Vagina (tissue), 2 donors: ENCODE results near the gene COL5A2.

Experiments
- CTCF ChIP-seq, 3 experiments: fragments of 450-650 bp in 2 of 3; fragments of 200-600 bp in 1 of 3; sonication (generic) in 1 of 3; IDR thresholded peaks; one replicate each; pipeline ENCODE4 v1.5.1; 2017 to 2019; ENCODE audit warnings: antibody characterized with exemption in 3 of 3, mild to moderate bottlenecking in 2 of 3, moderate library complexity in 2 of 3
- POLR2A ChIP-seq, 2 donors: fragments of 450-650 bp; IDR thresholded peaks; one replicate each; pipeline ENCODE4 v1.6.1; 2017; ENCODE audit warnings: antibody characterized with exemption in 2 of 2, mild to moderate bottlenecking in 2 of 2, moderate library complexity in 2 of 2
- POLR2AphosphoS5 ChIP-seq, 2 donors: sonication (generic); formaldehyde crosslinking; IDR thresholded peaks; one replicate each; pipeline ENCODE4 v1.9.0; 2017; ENCODE audit warnings: antibody characterized with exemption in 2 of 2, mild to moderate bottlenecking in 2 of 2, low read depth in 1 of 2; ENCODE audit not compliant: insufficient read depth in 1 of 2

- TF ChIP-seq CTCF (IDR thresholded peaks at IDR 0.05) (no peak), POLR2AphosphoS5 (IDR thresholded peaks at IDR 0.05; ENCODE audit: insufficient read depth in 1 of 2, low read depth in 1 of 2) (no peak), POLR2A (IDR thresholded peaks at IDR 0.05) (no peak)
Observed at GRCh38 chr2:189153619-189154018, 25.9 kb downstream of the COL5A2 start.
